HG02610 (cell line): ENCODE data around the gene RAB43.
A peak's percentile ranks its signal among the peaks of the same experiment; 100 is the strongest.
"Not testable (repeated sequence)": the region's sequence is repeated elsewhere in the genome, so short reads cannot be mapped to it uniquely, and the experiment has no call there.

Experiments used
- ATAC-seq: cut with Tn5 transposase; IDR thresholded peaks from one replicate; pipeline ENCODE4 v1.9.1; 2021; ENCODE audit warnings: mild to moderate bottlenecking, moderate library complexity; ENCODE audit not compliant: unreplicated experiment

RAB43 gene

DNA sequence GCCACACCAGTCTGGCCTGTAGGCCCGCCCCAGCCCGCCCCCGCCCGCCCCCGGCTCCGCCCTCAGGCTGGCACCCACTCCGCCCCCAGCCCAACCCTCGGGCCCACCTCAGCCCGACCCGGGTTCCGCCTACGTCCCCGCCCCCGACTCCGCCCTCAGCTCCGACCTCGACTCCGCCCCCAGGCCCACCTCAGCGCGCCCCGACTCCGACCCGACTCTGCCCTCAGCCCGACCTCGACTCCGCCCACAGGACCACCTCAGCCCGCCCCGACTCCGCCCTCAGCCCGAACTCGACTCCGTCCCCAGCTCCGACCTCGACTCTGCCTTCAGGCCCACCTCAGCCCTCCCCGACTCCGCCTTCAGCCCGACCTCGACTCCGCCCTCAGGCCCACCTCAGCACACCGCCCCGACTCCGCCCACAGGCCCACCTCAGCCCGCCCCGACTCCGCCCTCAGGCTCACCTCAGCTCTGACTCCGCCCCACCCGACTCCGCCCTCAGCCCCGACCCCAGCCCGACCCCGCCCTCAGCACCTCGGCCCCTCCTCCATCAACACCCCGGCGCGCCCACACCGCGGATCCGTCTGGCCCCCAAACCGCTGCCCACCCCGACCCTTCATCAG, at the start of gene RAB43:
Gene RAB43 (minus strand): TSS at position 13 of the 620 bp plus-strand sequence. CDS start 315 bp downstream, outside the sequence.
- peak; percentile 45 for ATAC-seq

DNA sequence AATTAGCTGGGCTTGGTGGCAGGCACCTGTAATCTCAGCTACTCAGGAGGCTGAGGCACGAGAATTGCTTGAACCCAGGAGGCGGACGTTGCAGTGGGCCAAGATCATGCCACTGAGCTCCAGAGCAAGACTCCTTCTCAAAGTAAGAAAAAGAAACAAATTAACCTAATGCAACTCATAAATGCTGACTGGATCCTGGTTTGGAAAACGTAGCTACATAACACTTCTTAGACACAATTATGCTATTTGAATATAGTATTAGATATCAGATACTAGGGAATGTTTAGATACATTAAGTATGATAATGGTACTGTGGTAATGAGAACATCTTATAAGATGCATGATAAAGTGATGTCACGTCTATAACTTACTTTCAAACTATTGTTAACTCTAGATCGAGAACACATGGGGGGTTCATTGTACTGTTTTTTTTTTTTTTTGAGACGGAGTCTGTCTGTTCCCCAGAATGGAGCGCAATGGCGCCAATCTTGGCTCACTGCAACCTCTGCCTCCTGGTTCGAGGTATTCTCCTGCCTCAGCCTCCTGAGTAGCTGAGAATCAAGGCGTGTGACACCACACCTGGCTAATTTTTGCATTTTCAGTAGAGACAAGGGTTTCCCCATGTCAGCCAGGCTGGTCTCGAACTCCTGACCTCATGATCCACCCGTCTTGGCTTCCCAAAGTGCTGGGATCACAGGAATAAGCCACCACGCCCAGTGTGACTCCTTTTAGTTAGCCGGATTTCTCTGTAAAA, 45.2 kb upstream of the RAB43 start:
- no peak for ATAC-seq

GRCh38 chr3:129165594-129165993, 44.0 kb upstream of the RAB43 start:
- not testable (repeated sequence) for ATAC-seq

- no peak for ATAC-seq
Observed at GRCh38 chr3:129164500-129164899, 42.9 kb upstream of the RAB43 start.

- ATAC-seq: no peak
Observed at GRCh38 chr3:129162729-129163579, 41.4 kb upstream of the RAB43 start.

- no peak for ATAC-seq
Observed at GRCh38 chr3:129161860-129162271, 40.3 kb upstream of the RAB43 start.

GRCh38 chr3:129160891-129161859, 39.6 kb upstream of the RAB43 start, which contains the start of gene ISY1:
Gene ISY1 (minus strand): TSS chr3:129161063. CDS start chr3:129160975, 88 bp downstream.
- peak; percentile 83 for ATAC-seq

GRCh38 chr3:129144786-129145185, 23.2 kb upstream of the RAB43 start:
- no peak for ATAC-seq

DNA sequence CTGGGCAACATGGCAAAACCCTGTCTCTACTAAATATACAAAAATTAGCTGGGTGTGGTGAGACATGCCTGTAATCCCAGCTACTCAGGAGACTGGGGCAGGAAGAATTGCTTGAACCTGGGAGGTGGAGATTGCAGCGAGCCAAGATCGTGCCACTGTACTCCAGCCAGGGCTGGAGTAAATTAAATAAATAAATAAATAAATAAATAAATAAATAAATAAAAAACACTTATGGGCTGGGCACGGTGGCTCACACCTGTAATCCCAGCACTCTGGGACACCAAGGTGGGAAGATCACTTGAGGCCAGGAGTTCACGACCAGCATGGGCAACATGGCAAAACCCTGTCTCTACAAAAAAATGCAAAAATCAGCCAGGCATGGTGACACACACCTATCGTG, 19.4 kb upstream of the RAB43 start:
- not testable (repeated sequence) for ATAC-seq

- ATAC-seq: no peak
Observed at GRCh38 chr3:129139911-129140310, 18.3 kb upstream of the RAB43 start.

- not testable (repeated sequence) for ATAC-seq
Observed at GRCh38 chr3:129136275-129136674, 14.7 kb upstream of the RAB43 start.

GRCh38 chr3:129132097-129132866, 10.7 kb upstream of the RAB43 start:
- no peak for ATAC-seq

DNA sequence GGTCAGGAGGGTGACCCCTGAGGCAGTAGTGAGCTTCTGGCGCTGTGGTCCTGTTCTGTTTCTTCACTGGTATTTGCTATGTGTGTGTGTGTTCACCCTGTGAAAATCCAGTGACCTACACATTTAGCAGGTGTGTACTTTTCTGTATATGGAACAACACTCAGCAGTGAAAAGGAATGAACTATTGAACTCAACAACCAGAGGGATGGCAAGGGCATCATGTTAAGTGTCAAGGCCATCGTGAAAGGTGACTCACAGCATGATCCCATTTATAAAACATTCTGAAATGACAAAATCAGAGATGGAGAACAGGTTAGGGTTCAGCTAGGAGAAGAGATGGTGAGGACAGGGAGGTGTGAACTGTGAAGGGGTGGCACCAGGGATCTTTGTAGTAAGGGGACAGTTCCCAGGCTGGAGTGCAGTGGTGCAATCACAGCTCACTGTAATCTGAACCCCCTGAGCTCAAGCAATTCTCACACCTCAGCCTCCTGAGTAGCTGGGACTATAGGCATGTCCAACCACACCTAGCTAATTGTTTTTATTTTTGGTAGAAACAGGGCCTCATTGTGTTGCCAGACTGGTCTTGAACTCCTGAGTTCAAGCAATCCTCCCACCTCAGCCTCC, 10.0 kb upstream of the RAB43 start:
- ATAC-seq: no peak

- no peak for ATAC-seq
Observed at GRCh38 chr3:129130291-129130813, 8.7 kb upstream of the RAB43 start.

- ATAC-seq: no peak
Observed at GRCh38 chr3:129128357-129129155, 7.0 kb upstream of the RAB43 start.

DNA sequence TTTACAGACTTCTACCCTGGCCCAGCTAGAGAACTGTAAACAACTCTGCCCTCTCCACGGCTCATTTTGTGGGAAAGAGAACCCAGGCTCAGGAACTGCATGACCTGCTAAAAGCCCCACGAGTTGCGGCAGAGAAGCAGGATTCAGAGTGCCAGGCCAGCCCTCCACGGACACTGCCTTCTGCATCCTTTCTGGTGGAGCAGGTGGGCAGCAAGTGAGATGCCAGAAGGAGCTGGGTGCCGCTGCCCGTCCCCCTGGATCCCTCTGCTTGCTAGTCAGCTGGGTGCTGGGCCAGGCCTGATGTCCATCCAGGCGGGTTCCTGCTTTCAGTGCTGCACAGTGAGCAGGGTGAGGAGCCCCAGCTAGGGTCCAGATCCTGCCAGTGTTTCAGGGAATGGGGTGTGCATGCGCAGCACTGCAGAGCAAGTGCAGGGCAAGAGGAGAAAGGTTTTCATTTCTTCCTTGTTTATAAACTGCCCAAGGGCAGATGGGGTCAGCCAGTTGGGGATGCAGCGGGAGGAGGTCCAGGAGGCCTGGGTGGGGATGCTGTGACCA, 5.2 kb upstream of the RAB43 start:
- ATAC-seq: no peak

DNA sequence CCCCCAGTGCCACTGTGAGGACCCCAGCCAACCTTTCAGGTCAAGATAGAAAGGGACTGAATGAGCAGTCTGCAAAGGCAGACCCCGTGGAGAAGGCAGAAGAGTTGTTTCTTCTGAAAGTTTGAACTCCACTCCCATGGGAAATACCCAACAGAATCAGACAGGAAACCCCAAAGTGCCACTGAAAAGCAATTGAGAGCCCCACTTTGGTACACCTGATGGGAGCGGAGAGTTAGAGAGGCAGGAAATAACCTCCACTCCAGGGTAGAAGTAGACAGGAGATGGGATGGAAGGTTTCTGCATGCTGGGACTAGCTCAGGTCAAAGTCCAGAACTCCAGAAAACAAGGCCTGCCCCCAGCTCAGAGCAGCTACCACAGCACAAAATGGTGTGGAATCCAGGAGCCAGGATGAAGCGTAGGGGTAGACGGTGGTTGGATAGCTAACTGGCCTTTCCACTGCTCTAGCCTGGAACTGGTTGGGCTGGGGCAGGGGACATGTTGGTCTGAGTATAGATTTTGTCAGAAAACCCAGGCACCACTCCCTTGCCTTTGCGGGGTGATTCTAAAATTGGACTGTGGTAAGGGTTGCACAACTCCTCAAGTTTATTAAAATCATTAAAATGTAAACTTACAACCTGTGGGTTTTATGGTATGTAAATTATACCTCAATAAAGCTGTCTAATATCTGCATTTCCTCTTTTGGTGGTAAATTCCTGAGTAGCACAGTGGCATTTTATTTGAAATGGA, 1.9 kb upstream of the RAB43 start:
- ATAC-seq: no peak
